Kidney tubule cell (primary cell): ENCODE data around the gene HACL1.
"Not testable (repeated sequence)": the region's sequence is repeated elsewhere in the genome, so short reads cannot be mapped to it uniquely, and the experiment has no call there.

ENCODE experiments used
- DNase-seq: peaks from one replicate; pipeline ENCODE4 v3.0.0-alpha.2; 2018; ENCODE audit warnings: low spot score

HACL1 gene

DNA sequence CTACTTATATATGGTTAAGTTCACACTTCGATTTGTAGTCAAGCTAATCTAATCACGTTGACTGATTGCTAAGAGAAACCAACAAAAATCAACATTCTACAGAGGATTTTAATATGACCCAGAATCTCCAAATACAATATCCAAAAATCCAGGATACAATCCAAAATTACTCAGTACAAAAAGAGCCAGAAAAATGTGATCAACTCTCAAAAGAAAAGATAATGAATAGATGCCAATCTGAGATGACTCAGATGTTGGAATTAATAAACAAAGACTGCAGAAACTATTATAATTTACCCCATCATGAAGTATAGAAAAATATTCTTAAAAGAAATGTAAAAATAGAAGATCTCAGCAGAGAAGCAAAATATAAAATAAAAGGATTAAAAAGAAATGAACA lies 22.3 kb downstream of the HACL1 start:
- no peak for DNase-seq

DNA sequence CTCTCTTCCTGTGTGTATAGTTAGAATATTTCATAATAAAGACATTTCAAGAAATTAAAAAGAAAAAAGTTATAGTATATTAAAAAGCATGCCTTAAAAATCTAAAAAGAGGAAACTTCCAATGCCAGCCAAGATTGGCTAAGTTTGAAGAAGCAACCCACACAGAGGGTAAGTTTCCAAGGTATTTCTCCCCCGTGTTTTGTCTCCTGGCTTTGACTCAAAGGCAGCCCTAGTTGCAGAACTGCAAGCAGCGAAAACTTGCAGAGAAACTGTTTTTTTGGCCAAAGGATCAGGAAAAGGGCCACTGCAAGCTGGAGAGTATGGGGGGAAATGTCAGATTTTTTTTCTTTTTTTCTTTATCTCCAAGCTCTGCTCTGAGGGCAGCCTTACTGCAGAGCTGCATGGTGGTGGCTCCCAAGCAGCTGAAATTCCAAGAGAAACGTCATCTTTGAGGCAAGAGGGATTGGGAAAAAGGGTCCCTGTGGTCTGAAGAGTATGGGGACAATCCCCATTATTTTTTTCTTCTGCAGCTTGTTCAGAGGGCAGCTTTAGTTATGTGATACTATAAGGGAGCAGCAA lies 23.0 kb downstream of the HACL1 start:
- DNase-seq = no peak

DNA sequence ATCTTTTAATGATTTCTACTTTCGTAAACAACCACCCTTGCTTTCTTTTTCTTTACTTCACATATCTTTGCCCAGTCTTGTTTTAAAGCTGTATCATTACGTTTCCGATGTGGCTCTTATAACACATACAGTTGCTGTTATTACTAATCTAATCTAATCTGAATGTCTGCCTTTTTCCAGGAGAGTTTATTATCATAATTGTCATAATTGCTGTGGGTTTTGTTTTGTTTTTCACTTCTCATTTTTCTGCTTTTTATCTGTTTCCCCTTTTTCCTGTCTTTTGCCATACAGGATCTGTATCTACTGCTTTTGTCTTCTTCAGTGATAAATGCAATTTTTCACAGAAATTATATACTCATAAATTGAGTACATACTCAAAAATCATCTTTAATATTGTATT lies 24.9 kb downstream of the HACL1 start:
- no peak for DNase-seq

DNA sequence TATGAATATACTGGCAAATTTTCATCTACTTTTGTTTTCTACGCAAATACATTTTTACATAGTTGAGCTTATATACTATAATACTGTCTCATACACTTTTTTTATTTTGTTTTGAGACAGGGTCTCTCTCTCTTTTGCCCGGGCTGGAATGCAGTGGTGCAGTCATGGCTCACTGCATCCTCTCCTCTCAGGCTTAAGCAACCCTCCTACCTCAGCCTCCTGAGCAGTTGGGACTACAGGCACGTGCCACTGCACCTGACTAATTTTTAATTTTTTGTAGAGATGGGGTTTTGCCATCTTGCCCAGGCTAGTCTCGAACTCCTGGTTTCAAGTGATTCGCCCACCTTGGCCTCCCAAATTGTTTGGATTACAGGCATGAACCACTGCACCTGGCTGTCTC lies 25.9 kb downstream of the HACL1 start:
- peak; percentile 22 for DNase-seq

GRCh38 chr3:15572138-15572537 lies 29.2 kb downstream of the HACL1 start:
- DNase-seq = no peak

- no peak for DNase-seq
Measured at GRCh38 chr3:15563190-15563589, 38.2 kb downstream of the HACL1 start.

DNA sequence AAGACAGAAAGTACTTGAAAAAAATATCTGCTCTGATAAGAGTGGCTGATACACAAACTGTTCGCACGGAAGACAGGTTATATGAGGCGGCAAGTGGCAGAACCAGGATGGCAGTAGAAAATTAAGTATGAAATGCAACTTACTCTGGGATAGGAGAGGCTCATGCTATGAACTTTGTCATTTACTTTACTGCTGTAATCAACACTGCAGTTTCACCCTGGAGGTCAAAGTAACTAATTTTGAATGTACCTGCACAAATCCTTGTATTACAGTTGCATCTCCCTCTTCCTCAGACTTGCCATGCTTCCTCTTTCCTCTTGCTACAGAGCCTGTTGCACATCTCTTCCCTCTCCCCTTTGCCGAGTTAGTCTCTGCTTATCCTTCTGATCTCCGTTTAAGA lies 38.8 kb downstream of the HACL1 start:
- no peak for DNase-seq

- DNase-seq = no peak
Measured at GRCh38 chr3:15558581-15558980, 42.8 kb downstream of the HACL1 start.

DNA sequence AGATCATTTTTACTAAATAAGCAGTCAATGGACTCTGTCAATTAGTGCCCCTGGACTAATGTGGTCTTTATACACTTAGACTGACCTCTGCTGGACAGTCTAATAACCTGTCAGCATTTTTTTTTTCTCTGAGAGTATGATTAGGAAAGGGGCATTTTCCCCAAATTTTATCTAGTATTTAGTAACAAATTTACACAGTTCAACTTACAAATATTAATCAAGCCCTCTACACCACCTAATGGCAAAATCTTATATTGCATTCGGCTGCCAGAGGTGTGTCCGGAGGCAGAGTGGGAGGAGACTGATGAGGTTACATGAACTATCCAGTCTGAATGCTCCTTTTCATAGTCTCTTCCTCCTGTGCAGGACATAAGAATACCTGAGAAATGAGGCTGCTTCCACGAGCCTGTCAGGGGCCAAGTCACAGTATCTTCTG lies 43.8 kb downstream of the HACL1 start:
- DNase-seq = peak; percentile 87

DNA sequence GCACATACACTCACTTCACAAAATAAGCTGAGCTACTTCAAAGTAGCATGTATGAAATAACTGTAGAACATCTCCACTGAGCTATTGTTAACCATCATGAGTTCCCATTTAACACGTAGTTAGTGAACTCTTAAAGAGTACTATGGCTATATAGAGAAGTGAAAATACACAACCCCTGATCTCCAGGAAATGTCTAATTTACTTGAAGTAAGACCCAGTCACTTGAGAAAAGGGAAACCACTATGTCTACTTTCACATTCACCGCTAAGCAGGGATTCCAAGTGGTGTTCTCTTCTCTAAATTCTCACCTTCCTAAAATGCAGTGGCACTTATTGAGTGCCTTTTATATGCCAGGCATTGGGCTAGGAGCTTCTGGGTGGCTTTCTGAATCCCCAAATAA lies 44.9 kb downstream of the HACL1 start:
- no peak for DNase-seq

DNA sequence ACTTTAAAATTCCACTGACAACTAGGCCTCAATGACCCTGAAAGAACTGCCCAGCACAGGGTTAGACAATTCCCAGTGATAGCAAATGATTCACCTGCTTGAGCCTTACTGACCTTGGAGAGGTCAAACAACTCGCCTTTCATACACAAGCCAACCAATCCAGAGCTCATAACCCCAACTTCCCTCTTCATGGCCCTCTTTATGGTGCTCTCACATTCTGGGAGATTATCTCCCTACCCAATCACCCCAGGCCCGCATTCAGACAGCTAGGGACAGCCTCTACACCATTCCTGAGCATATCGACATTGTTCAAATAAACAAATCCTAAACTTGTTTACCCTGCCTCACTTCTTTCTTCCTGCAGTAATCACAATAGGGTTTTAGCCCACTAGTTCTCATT lies 47.6 kb downstream of the HACL1 start:
- DNase-seq = no peak

DNA sequence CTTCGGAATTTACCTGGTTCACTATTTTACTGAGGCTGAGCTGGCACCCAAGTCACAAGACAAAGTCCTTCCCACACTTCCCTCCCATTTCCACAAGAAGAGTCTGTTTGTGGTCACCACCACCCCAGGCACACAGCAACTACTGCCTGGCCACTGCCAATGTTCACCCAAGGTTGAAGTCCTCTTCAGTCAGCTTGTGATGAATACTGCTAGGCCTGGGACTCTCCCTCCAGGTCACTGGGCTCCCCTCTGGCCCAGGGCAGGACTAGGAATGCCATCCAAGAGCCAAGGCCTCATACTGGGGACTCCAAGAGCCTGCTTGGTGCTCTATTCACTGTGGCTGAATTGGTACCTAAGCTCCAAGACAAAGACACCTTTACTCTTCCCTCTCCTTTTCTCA lies 49.5 kb downstream of the HACL1 start:
- no peak for DNase-seq

DNA sequence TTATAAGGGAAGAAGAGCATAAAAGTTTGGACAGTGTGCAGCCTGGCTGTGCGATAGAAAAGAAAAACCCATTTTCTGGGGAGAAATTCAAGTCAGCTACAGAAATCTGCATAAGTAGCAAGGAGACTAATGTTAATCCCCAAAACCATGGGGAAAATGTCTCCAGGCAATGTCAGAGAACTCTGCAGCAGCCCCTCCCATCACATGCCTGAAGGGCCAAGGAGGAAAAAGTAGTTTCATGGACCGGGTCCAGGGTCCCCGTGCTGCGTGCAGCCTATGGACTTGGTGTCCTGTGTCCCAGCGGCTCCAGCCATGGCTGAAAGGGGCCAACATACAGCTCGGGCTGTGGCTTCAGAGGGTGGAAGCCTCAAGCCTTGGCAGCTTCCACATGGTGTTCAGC lies 51.5 kb downstream of the HACL1 start:
- no peak for DNase-seq

DNA sequence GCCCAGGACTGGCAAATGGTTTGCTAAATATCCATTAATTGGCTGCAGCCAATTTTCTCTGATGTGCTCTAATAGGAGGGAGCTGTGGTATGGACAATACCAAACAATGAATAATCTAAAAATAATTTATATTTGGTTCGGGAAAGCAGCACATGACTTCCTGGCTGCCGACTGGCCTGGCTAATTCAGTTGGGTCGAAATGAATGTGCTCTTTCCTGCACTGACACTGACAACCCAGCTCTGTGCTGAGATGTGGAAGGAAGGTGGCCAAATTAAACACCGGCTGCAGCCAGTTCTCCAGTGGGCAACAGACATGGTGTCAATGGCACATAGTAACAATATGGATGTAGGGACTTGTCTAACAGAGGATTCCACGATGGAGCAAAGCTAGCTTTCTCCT lies 58.8 kb downstream of the HACL1 start:
- no peak for DNase-seq

GRCh38 chr3:15541371-15541770 lies 60.0 kb downstream of the HACL1 start:
- no peak for DNase-seq

- no peak for DNase-seq
Measured at GRCh38 chr3:15539066-15539465, 62.3 kb downstream of the HACL1 start.

GRCh38 chr3:15538345-15538744 lies 63.0 kb downstream of the HACL1 start:
- no peak for DNase-seq

GRCh38 chr3:15536856-15537255 lies 64.5 kb downstream of the HACL1 start:
- no peak for DNase-seq

DNA sequence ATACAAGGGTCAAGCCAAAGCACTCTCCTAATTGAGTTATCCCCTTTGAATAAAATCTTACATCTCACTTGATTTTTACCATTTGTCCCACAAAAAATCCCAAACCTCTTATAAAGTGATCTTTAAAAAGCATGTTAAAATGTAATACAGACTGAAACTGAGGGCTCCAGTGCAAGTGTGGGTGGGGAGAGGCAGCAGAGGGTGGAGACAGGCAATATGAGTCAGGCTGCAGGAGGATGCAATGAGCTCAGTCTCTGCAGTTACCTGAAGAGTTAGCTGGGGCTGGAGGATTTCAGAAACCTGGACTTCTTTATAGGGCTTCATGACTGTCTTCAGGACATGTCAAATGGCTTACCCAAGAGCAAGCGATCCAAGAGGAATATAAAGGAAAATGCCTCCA lies 65.6 kb downstream of the HACL1 start:
- peak; percentile 44 for DNase-seq

- DNase-seq = not testable (repeated sequence)
Measured at GRCh38 chr3:15532614-15533013, 68.8 kb downstream of the HACL1 start.

DNA sequence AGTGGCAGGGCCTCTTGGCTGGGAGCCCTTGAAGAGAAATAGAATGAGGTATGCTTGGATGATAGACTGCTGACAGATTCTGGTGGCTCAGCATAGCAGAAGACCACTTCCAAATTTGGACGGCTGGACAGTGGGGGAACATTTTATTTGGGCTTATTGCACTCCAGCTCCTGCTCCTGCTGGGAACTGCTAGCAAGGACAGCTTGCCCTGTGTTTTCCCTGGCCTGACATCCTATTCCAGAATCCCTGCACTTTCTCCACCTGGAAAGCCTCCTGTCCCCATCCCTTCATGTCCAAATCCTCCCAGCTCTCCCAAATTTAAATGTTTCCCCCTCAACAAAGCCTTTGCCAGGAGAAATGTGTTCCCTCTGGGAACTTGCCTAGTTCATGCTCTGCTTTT lies 70.0 kb downstream of the HACL1 start:
- DNase-seq = no peak

DNA sequence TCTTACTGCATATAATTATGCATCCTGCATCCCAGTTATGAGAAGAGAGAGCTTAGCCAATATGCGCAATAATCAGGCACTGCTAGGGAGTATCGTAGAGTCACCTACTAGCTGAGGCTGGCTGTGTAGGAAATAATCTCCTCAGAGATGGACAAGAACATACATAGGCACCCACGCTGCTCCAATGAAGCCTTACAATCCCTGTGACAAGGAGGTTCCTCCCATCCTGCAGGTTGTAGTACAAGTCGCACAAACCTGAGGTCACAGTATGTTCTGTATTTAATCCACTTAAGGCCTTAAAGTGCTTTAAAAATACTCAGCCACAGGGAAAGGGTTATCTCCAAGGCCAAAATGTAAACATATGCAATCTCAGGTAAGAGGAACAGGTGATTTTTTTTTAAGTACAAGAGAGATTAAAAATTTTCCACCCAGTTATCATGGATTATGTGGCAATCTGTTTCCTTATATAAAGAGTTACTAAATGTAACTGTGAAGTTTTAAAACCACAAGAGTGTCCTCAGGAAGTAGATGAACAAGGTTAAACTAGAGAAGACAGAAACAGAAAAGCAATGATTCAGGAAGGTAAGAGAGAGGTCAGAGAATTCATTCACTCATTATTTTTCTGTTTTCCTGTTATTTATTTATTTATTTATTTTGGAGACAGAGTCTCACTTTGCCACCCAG lies 72.4 kb downstream of the HACL1 start:
- DNase-seq = no peak

- no peak for DNase-seq
Measured at GRCh38 chr3:15527031-15527459, 74.3 kb downstream of the HACL1 start.

- no peak for DNase-seq
Measured at GRCh38 chr3:15525790-15526189, 75.6 kb downstream of the HACL1 start.
